Trophoblast cell (in vitro differentiated cells and primary cell): ENCODE data around the gene NDUFAF2.

Experiments used
- DNase-seq, 2 donors: peaks; one replicate each; pipeline ENCODE4 v3.0.0-alpha.2; 2016
- H2AFZ ChIP-seq: 2 replicates; pipeline ENCODE4 v1.6.1; 2013; ENCODE audit warnings: low read length, moderate library complexity, mild to moderate bottlenecking; ENCODE audit not compliant: insufficient read depth, poor library complexity
- H2AK5ac ChIP-seq: 2 replicates; pipeline ENCODE4 v1.6.1; 2013; ENCODE audit warnings: mild to moderate bottlenecking, low read length
- H2BK120ac ChIP-seq: 2 replicates; pipeline ENCODE4 v1.6.1; 2013; ENCODE audit warnings: low read length, mild to moderate bottlenecking, moderate library complexity; ENCODE audit not compliant: insufficient read depth, poor library complexity
- H2BK12ac ChIP-seq: 2 replicates; pipeline ENCODE4 v1.6.1; 2013; ENCODE audit warnings: mild to moderate bottlenecking, low read length, moderate library complexity
- H2BK5ac ChIP-seq: 2 replicates; pipeline ENCODE4 v1.6.1; 2013; ENCODE audit warnings: low read length, low read depth, moderate library complexity, mild to moderate bottlenecking; ENCODE audit not compliant: poor library complexity
- H3K14ac ChIP-seq: 2 replicates; pipeline ENCODE4 v1.6.1; 2013; ENCODE audit warnings: mild to moderate bottlenecking, low read length
- H3K18ac ChIP-seq: 2 replicates; pipeline ENCODE4 v1.6.1; 2013; ENCODE audit warnings: mild to moderate bottlenecking, low read length
- H3K23ac ChIP-seq: 2 replicates; pipeline ENCODE4 v1.6.1; 2013; ENCODE audit warnings: low read length
- H3K27ac ChIP-seq: 2 replicates; pipeline ENCODE4 v1.5.1; 2013; ENCODE audit warnings: low read depth, mild to moderate bottlenecking, inconsistent platforms, low read length, moderate library complexity
- H3K27me3 ChIP-seq: 2 replicates; pipeline ENCODE4 v1.6.1; 2013; ENCODE audit warnings: inconsistent platforms, mild to moderate bottlenecking, low read length, moderate library complexity; ENCODE audit not compliant: insufficient read depth
- H3K36me3 ChIP-seq, 2 experiments: 1 replicate in 1 of 2; 2 replicates in 1 of 2; pipeline ENCODE4 v1.6.1; 2013; ENCODE audit warnings: low read length in 2 of 2, mild to moderate bottlenecking in 2 of 2, moderate library complexity in 1 of 2; ENCODE audit not compliant: insufficient read depth in 2 of 2, control insufficient read depth in 1 of 2
- H3K4ac ChIP-seq: 2 replicates; pipeline ENCODE4 v1.6.1; 2013; ENCODE audit warnings: low read depth, mild to moderate bottlenecking, low read length, moderate library complexity
- H3K4me1 ChIP-seq, 2 experiments: 1 replicate in 1 of 2; 2 replicates in 1 of 2; pipeline ENCODE4 v1.6.1; 2013; ENCODE audit warnings: low read length in 2 of 2, mild to moderate bottlenecking in 2 of 2, moderate library complexity in 1 of 2; ENCODE audit not compliant: insufficient read depth in 2 of 2, control insufficient read depth in 1 of 2
- H3K4me2 ChIP-seq: 2 replicates; pipeline ENCODE4 v1.6.1; 2013; ENCODE audit warnings: inconsistent platforms, mild to moderate bottlenecking, low read length, moderate library complexity
- H3K4me3 ChIP-seq: 2 replicates; pipeline ENCODE4 v1.5.1; 2013; ENCODE audit warnings: mild to moderate bottlenecking, low read depth, low read length, inconsistent platforms
- H3K79me1 ChIP-seq: one replicate; pipeline ENCODE4 v1.6.1; 2013; ENCODE audit warnings: low read length
- H3K79me2 ChIP-seq: 2 replicates; pipeline ENCODE4 v1.6.1; 2013; ENCODE audit warnings: low read length, mild to moderate bottlenecking; ENCODE audit not compliant: control insufficient read depth, insufficient read depth, poor library complexity
- H3K9ac ChIP-seq: 2 replicates; pipeline ENCODE4 v1.6.1; 2013; ENCODE audit warnings: mild to moderate bottlenecking, low read length
- H3K9me3 ChIP-seq: 2 replicates; pipeline ENCODE4 v1.6.1; 2013; ENCODE audit warnings: low read depth, mild to moderate bottlenecking, control low read depth, inconsistent platforms, low read length; ENCODE audit not compliant: insufficient read depth
- H4K12ac ChIP-seq: 2 replicates; pipeline ENCODE4 v1.6.1; 2013; ENCODE audit warnings: low read depth, mild to moderate bottlenecking, low read length, moderate library complexity
- H4K8ac ChIP-seq: 2 replicates; pipeline ENCODE4 v1.6.1; 2013; ENCODE audit warnings: low read depth, mild to moderate bottlenecking, low read length, moderate library complexity
- H4K91ac ChIP-seq: one replicate; pipeline ENCODE4 v1.6.1; 2013; ENCODE audit warnings: low read depth, mild to moderate bottlenecking, low read length, moderate library complexity
- WGBS: extraction: QIAGEN DNeasy Blood & Tissue Kit; methylation state at CpG from one replicate; pipeline ENCODE4 v1.1.7; 2013; ENCODE audit warnings: missing lambda C conversion rate; ENCODE audit not compliant: insufficient read length, insufficient coverage; ENCODE audit errors: extremely low coverage; 5-methylcytosine and 5-hydroxymethylcytosine counted together

NDUFAF2 gene

DNA sequence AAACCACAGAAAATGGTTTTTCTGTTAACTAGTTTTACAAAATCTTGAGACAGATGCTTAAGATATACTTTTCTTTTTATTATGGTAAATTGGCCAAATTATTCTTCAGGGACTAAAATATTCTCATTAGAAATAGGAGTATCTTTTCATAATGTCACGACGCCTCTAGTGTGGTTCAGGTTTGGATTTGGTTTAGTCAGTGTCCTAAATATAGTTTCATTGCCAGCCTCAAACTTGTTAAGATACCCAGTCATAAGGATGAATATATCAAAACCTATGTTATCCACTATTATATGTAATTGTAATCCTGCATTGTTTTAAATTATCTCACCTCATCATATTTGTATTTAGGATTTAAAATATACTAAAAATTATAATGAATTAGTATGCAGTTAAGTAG is 13.7 kb downstream of the NDUFAF2 start:
- Histone ChIP-seq H3K36me3 (no peaks in the 10 kb centered on the region), H3K14ac (no peak overlapping the region), H3K79me2 (no peaks in the 10 kb centered on the region), H2BK12ac (no peak overlapping the region), H3K4me1 (no peaks in the 10 kb centered on the region), H3K4me2 (no peak overlapping the region), H2BK120ac (no peak overlapping the region), H3K9me3 (no peaks in the 10 kb centered on the region), H3K79me1 (no peaks in the 10 kb centered on the region), H3K27ac (no peak overlapping the region), H2AK5ac (no peak overlapping the region), H3K27me3 (no peaks in the 10 kb centered on the region), H4K91ac (no peak overlapping the region), H3K23ac (no peak overlapping the region), H4K12ac (no peak overlapping the region), H3K18ac (no peak overlapping the region), H3K4me3 (no peak overlapping the region), H4K8ac (no peak overlapping the region), H2AFZ (no peak overlapping the region), H3K9ac (no peak overlapping the region), H3K4ac (no peak overlapping the region), H2BK5ac (no peak overlapping the region)
- no CpG with 5 or more reads among the region's 2 CpGs for WGBS
- no peak for DNase-seq

DNA sequence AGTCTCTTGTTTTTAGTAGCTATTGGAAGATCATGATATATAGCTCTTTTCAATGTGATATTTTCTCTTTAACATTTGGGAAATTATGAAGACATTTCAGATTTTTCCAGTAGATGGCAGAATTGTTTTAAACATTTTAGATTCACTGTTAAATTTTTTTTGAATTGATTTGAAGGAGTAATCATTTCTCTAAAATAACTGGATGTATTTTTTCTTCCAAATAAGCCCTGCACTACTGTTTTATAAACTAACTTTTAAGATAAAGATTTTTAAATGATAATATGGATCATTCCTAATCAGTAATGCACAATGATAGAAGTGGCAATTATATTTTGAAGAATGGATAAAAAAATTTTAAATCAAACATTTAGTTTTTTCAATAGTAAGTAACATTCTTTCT is 14.2 kb downstream of the NDUFAF2 start:
- H3K4ac ChIP-seq = no peak overlapping the region
- H3K36me3 ChIP-seq = no peaks in the 10 kb centered on the region
- H3K14ac ChIP-seq = no peak overlapping the region
- peak in 1 of 2 donors; percentile 45 for DNase-seq
- no peak overlapping the region for H2BK5ac ChIP-seq
- H4K12ac ChIP-seq = no peak overlapping the region
- H2BK120ac ChIP-seq = no peak overlapping the region
- no peak overlapping the region for H3K23ac ChIP-seq
- no peak overlapping the region for H3K27ac ChIP-seq
- H2BK12ac ChIP-seq = no peak overlapping the region
- no peak overlapping the region for H3K9ac ChIP-seq
- no peaks in the 10 kb centered on the region for H3K79me1 ChIP-seq
- H3K79me2 ChIP-seq = no peaks in the 10 kb centered on the region
- no peak overlapping the region for H3K18ac ChIP-seq
- no peak overlapping the region for H4K91ac ChIP-seq
- H3K27me3 ChIP-seq = no peaks in the 10 kb centered on the region
- no peak overlapping the region for H2AFZ ChIP-seq
- H3K4me2 ChIP-seq = no peak overlapping the region
- no peak overlapping the region for H2AK5ac ChIP-seq
- no peak overlapping the region for H3K4me3 ChIP-seq
- no peak overlapping the region for H4K8ac ChIP-seq
- no peaks in the 10 kb centered on the region for H3K4me1 ChIP-seq
- no peaks in the 10 kb centered on the region for H3K9me3 ChIP-seq

- Histone ChIP-seq H4K91ac (no peak overlapping the region), H3K14ac (no peak overlapping the region), H3K18ac (no peak overlapping the region), H2BK5ac (no peak overlapping the region), H2AK5ac (no peak overlapping the region), H3K4ac (no peak overlapping the region), H2BK12ac (no peak overlapping the region), H3K79me1 (no peaks in the 10 kb centered on the region), H3K9ac (no peak overlapping the region), H4K8ac (no peak overlapping the region), H4K12ac (no peak overlapping the region), H3K4me3 (no peak overlapping the region), H3K27me3 (no peaks in the 10 kb centered on the region), H3K36me3 (no peaks in the 10 kb centered on the region), H3K4me1 (no peaks in the 10 kb centered on the region), H3K23ac (no peak overlapping the region), H3K4me2 (no peak overlapping the region), H3K9me3 (no peaks in the 10 kb centered on the region), H3K27ac (no peak overlapping the region), H3K79me2 (no peaks in the 10 kb centered on the region), H2BK120ac (no peak overlapping the region), H2AFZ (no peak overlapping the region)
- peak in 1 of 2 donors; percentile 40 for DNase-seq
- WGBS = no CpG with 5 or more reads among the region's 2 CpGs
These were observed 15.6 kb downstream of the NDUFAF2 start for GRCh38 chr5:60960591-60960990.

- no peak overlapping the region for H2BK5ac ChIP-seq
- H3K4ac ChIP-seq = no peak overlapping the region
- H3K9ac ChIP-seq = no peak overlapping the region
- no peaks in the 10 kb centered on the region for H3K27me3 ChIP-seq
- H3K79me1 ChIP-seq = no peaks in the 10 kb centered on the region
- H2AFZ ChIP-seq = no peak overlapping the region
- no peaks in the 10 kb centered on the region for H3K36me3 ChIP-seq
- H3K14ac ChIP-seq = no peak overlapping the region
- H3K4me2 ChIP-seq = no peak overlapping the region
- no peaks in the 10 kb centered on the region for H3K4me1 ChIP-seq
- H4K91ac ChIP-seq = no peak overlapping the region
- no peak overlapping the region for H2BK120ac ChIP-seq
- no peak overlapping the region for H3K4me3 ChIP-seq
- no peak overlapping the region for H3K23ac ChIP-seq
- no peak overlapping the region for H3K27ac ChIP-seq
- H2AK5ac ChIP-seq = no peak overlapping the region
- DNase-seq = no peak
- no peaks in the 10 kb centered on the region for H3K79me2 ChIP-seq
- WGBS = no CpG with 5 or more reads among the region's 2 CpGs
- H3K9me3 ChIP-seq = no peaks in the 10 kb centered on the region
- H4K8ac ChIP-seq = no peak overlapping the region
- no peak overlapping the region for H2BK12ac ChIP-seq
- no peak overlapping the region for H4K12ac ChIP-seq
- no peak overlapping the region for H3K18ac ChIP-seq
These were observed 16.7 kb downstream of the NDUFAF2 start for GRCh38 chr5:60961685-60962084.
